GM23338 (cell line): ENCODE data around the gene RAD51B. TPM values are rescaled to one million over a fixed set of nuclear protein-coding genes. Genes with fewer than 3 reads are reported as not detected.

ENCODE experiments used
- ATAC-seq: fragments of 200-7000 bp; cut with Tn5 transposase; 3 replicates; pipeline ENCODE4 v1.9.1; 2020
- DNase-seq: peaks from one replicate; pipeline ENCODE4 v3.0.0-alpha.2; 2015; ENCODE audit warnings: low spot score
- H2AFZ ChIP-seq: fragments of 200-600 bp; sonication (generic); 2 replicates; pipeline ENCODE4 v1.8.0; 2016; ENCODE audit warnings: antibody characterized with exemption, mild to moderate bottlenecking, moderate library complexity
- H3F3A ChIP-seq: fragments of 200-600 bp; sonication (generic); replicated peaks from 2 replicates; pipeline ENCODE4 v1.8.0; 2017; ENCODE audit warnings: antibody characterized with exemption, mixed run types, low read depth
- H3K27ac ChIP-seq: fragments of 200-600 bp; sonication (generic); 2 replicates; pipeline ENCODE4 v1.6.1; 2016; ENCODE audit warnings: low read depth
- H3K27me3 ChIP-seq: fragments of 200-600 bp; sonication (generic); 2 replicates; pipeline ENCODE4 v1.8.0; 2016; ENCODE audit warnings: mild to moderate bottlenecking, mixed run types, moderate library complexity; ENCODE audit not compliant: insufficient read depth
- H3K36me3 ChIP-seq: fragments of 200-600 bp; sonication (generic); 2 replicates; pipeline ENCODE4 v1.8.0; 2016; ENCODE audit warnings: mild to moderate bottlenecking; ENCODE audit not compliant: insufficient read depth
- H3K4me1 ChIP-seq: fragments of 200-600 bp; sonication (generic); 2 replicates; pipeline ENCODE4 v1.8.0; 2016; ENCODE audit warnings: mild to moderate bottlenecking, moderate library complexity; ENCODE audit not compliant: insufficient read depth
- H3K4me2 ChIP-seq: fragments of 200-600 bp; sonication (generic); 2 replicates; pipeline ENCODE4 v1.7.1; 2017; ENCODE audit warnings: mixed run types
- H3K4me3 ChIP-seq: fragments of 200-600 bp; sonication (generic); 2 replicates; pipeline ENCODE4 v1.6.1; 2016; ENCODE audit warnings: mixed run types
- H3K79me2 ChIP-seq: fragments of 200-600 bp; sonication (generic); replicated peaks from 2 replicates; pipeline ENCODE4 v1.8.0; 2017; ENCODE audit warnings: mild to moderate bottlenecking; ENCODE audit not compliant: insufficient read depth
- H3K9me2 ChIP-seq: fragments of 200-600 bp; sonication (generic); 2 replicates; pipeline ENCODE4 v1.8.0; 2017; ENCODE audit not compliant: insufficient read depth
- H4K20me1 ChIP-seq: fragments of 200-600 bp; sonication (generic); replicated peaks from 2 replicates; pipeline ENCODE4 v1.8.0; 2017; ENCODE audit warnings: mild to moderate bottlenecking; ENCODE audit not compliant: insufficient read depth
- H3K27ac Mint-ChIP-seq: 2 replicates; pipeline ENCODE4 v1.8.0; 2020; ENCODE audit warnings: inconsistent platforms, mild to moderate bottlenecking, moderate library complexity, mixed read lengths
- H3K27me3 Mint-ChIP-seq: 3 replicates; pipeline ENCODE4 v1.8.0; 2022; ENCODE audit warnings: low read depth, mild to moderate bottlenecking, moderate library complexity, mixed read lengths, inconsistent platforms; ENCODE audit not compliant: insufficient read depth, poor library complexity
- H3K36me3 Mint-ChIP-seq: 3 replicates; pipeline ENCODE4 v1.8.0; 2021; ENCODE audit warnings: low read depth, mild to moderate bottlenecking, inconsistent platforms, moderate library complexity, mixed read lengths
- H3K4me1 Mint-ChIP-seq: 3 replicates; pipeline ENCODE4 v1.8.0; 2020; ENCODE audit warnings: mild to moderate bottlenecking, inconsistent platforms, mixed read lengths
- H3K4me3 Mint-ChIP-seq: 3 replicates; pipeline ENCODE4 v1.8.0; 2021; ENCODE audit warnings: moderate library complexity, mild to moderate bottlenecking, inconsistent platforms, mixed read lengths
- H3K9me3 Mint-ChIP-seq: 3 replicates; pipeline ENCODE4 v1.8.0; 2020; ENCODE audit warnings: moderate library complexity, mild to moderate bottlenecking, inconsistent platforms, mixed read lengths
- CREB1 ChIP-seq: fragments of 250-450 bp; sonication (Bioruptor Pico); IDR thresholded peaks from 2 replicates; pipeline ENCODE4 v1.5.0; 2020; ENCODE audit warnings: low read depth, mild to moderate bottlenecking, moderate library complexity
- EZH2 ChIP-seq: fragments of 200-600 bp; sonication (generic); IDR thresholded peaks from one replicate; pipeline ENCODE4 v1.8.0; 2017; ENCODE audit warnings: antibody characterized with exemption, mild to moderate bottlenecking, low read depth; ENCODE audit not compliant: unreplicated experiment
- EZH2phosphoT487 ChIP-seq: fragments of 200-600 bp; sonication (generic); IDR thresholded peaks from one replicate; pipeline ENCODE4 v1.8.1; 2018; ENCODE audit warnings: antibody characterized with exemption; ENCODE audit not compliant: unreplicated experiment
- JUNB ChIP-seq: IDR thresholded peaks from one replicate; pipeline ENCODE4 v1.6.1; 2016; ENCODE audit warnings: antibody characterized with exemption; ENCODE audit not compliant: unreplicated experiment
- NANOG ChIP-seq: IDR thresholded peaks from 2 replicates; pipeline ENCODE4 v1.6.1; 2016; ENCODE audit warnings: antibody characterized with exemption, borderline replicate concordance
- POLR2AphosphoS5 ChIP-seq: IDR thresholded peaks from 2 replicates; pipeline ENCODE4 v1.6.1; 2016; ENCODE audit warnings: antibody characterized with exemption, low read depth
- ZNF114 ChIP-seq: fragments of 250-450 bp; sonication (Bioruptor Pico); IDR thresholded peaks from 2 replicates; pipeline ENCODE4 v1.5.0; 2020; ENCODE audit warnings: mild to moderate bottlenecking, moderate library complexity
- ZNF331 ChIP-seq: fragments of 250-450 bp; sonication (Bioruptor Pico); IDR thresholded peaks from 2 replicates; pipeline ENCODE4 v1.5.0; 2020; ENCODE audit warnings: low read depth, mild to moderate bottlenecking, moderate library complexity
- polyA plus RNA-seq: library from polyadenylated mRNA; unstranded; fragments of >200 nt; fragmentation: Nextera tagmentation; extraction: Ambion mirVana; gene quantifications from 2 replicates; pipeline ENCODE4 v1.2.1, GENCODE V29; 2016
- total RNA-seq: library from RNA; depleted of rRNA; stranded (reverse); fragments of >200 nt; shearing (Covaris generic); gene quantifications from 2 replicates; pipeline ENCODE4 v1.2.3, GENCODE V29; 2014
- TF ChIP-seq, protein P1 (sequence below): fragments of 250-450 bp; sonication (Bioruptor Pico); IDR thresholded peaks from 2 replicates; pipeline ENCODE4 v1.5.0; 2020; ENCODE audit warnings: mild to moderate bottlenecking, moderate library complexity
- TF ChIP-seq, protein P2 (sequence below): IDR thresholded peaks from one replicate; pipeline ENCODE4 v1.6.1; 2018; ENCODE audit warnings: antibody characterized with exemption; ENCODE audit not compliant: unreplicated experiment
- TF ChIP-seq, protein P3 (sequence below): IDR thresholded peaks from 2 replicates; pipeline ENCODE4 v1.6.1; 2016; ENCODE audit warnings: antibody characterized with exemption

Gene RAD51B
- total and polyA plus RNA-seq, 2 experiments from 2014 or later: 15.7 to 29.1 TPM

DNA sequence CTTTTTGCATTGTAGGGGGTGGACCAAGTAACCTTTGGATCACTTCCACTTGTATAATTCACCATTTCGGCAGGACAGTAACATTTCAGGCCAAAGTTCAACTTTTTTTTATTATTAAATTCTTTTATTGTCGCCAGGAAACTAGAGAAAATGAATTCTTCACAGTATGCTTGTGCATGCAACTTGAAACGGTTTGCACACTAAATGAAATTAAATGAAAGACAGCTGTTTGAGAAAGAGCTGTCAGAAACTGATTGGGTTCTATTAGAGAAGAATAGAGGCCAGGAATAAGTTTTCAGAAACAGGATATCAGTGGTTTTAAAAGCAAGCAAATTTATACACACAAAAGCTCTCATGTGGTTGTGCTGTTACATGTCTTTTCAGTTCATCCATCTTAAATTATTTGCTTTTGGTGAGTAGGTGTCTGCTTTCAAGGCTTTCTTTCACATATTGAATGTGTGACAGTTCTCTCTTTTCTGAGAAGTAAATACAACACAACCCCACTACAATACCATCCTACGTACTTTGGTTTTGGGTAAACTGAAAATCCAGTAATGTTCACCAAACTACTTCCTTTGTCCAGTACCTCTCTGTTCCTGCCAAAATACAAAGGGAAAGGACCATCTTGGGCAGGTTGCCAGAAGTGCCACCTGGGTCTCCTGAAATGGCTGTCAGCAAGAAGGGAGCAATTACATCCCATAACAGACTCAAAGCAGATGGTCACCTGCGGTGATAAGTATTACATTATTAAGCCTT lies 291.7 kb downstream of the RAD51B start:
- TF ChIP-seq, protein P1, sequence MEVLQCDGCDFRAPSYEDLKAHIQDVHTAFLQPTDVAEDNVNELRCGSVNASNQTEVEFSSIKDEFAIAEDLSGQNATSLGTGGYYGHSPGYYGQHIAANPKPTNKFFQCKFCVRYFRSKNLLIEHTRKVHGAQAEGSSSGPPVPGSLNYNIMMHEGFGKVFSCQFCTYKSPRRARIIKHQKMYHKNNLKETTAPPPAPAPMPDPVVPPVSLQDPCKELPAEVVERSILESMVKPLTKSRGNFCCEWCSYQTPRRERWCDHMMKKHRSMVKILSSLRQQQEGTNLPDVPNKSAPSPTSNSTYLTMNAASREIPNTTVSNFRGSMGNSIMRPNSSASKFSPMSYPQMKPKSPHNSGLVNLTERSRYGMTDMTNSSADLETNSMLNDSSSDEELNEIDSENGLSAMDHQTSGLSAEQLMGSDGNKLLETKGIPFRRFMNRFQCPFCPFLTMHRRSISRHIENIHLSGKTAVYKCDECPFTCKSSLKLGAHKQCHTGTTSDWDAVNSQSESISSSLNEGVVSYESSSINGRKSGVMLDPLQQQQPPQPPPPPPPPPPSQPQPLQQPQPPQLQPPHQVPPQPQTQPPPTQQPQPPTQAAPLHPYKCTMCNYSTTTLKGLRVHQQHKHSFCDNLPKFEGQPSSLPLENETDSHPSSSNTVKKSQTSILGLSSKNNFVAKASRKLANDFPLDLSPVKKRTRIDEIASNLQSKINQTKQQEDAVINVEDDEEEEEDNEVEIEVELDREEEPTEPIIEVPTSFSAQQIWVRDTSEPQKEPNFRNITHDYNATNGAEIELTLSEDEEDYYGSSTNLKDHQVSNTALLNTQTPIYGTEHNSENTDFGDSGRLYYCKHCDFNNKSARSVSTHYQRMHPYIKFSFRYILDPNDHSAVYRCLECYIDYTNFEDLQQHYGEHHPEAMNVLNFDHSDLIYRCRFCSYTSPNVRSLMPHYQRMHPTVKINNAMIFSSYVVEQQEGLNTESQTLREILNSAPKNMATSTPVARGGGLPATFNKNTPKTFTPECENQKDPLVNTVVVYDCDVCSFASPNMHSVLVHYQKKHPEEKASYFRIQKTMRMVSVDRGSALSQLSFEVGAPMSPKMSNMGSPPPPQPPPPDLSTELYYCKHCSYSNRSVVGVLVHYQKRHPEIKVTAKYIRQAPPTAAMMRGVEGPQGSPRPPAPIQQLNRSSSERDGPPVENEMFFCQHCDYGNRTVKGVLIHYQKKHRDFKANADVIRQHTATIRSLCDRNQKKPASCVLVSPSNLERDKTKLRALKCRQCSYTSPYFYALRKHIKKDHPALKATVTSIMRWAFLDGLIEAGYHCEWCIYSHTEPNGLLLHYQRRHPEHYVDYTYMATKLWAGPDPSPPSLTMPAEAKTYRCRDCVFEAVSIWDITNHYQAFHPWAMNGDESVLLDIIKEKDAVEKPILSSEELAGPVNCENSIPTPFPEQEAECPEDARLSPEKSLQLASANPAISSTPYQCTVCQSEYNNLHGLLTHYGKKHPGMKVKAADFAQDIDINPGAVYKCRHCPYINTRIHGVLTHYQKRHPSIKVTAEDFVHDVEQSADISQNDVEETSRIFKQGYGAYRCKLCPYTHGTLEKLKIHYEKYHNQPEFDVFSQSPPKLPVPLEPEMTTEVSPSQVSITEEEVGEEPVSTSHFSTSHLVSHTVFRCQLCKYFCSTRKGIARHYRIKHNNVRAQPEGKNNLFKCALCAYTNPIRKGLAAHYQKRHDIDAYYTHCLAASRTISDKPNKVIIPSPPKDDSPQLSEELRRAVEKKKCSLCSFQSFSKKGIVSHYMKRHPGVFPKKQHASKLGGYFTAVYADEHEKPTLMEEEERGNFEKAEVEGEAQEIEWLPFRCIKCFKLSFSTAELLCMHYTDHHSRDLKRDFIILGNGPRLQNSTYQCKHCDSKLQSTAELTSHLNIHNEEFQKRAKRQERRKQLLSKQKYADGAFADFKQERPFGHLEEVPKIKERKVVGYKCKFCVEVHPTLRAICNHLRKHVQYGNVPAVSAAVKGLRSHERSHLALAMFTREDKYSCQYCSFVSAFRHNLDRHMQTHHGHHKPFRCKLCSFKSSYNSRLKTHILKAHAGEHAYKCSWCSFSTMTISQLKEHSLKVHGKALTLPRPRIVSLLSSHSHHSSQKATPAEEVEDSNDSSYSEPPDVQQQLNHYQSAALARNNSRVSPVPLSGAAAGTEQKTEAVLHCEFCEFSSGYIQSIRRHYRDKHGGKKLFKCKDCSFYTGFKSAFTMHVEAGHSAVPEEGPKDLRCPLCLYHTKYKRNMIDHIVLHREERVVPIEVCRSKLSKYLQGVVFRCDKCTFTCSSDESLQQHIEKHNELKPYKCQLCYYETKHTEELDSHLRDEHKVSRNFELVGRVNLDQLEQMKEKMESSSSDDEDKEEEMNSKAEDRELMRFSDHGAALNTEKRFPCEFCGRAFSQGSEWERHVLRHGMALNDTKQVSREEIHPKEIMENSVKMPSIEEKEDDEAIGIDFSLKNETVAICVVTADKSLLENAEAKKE (CRISPR knock-in tag): no peak
- no peak for TF ChIP-seq ZNF114 (CRISPR knock-in tag)
- TF ChIP-seq CREB1 (CRISPR knock-in tag): no peak
- TF ChIP-seq ZNF331: no peak
- no peak for TF ChIP-seq EZH2
- no peak for TF ChIP-seq NANOG
- TF ChIP-seq EZH2phosphoT487: no peak
- TF ChIP-seq, protein P2, sequence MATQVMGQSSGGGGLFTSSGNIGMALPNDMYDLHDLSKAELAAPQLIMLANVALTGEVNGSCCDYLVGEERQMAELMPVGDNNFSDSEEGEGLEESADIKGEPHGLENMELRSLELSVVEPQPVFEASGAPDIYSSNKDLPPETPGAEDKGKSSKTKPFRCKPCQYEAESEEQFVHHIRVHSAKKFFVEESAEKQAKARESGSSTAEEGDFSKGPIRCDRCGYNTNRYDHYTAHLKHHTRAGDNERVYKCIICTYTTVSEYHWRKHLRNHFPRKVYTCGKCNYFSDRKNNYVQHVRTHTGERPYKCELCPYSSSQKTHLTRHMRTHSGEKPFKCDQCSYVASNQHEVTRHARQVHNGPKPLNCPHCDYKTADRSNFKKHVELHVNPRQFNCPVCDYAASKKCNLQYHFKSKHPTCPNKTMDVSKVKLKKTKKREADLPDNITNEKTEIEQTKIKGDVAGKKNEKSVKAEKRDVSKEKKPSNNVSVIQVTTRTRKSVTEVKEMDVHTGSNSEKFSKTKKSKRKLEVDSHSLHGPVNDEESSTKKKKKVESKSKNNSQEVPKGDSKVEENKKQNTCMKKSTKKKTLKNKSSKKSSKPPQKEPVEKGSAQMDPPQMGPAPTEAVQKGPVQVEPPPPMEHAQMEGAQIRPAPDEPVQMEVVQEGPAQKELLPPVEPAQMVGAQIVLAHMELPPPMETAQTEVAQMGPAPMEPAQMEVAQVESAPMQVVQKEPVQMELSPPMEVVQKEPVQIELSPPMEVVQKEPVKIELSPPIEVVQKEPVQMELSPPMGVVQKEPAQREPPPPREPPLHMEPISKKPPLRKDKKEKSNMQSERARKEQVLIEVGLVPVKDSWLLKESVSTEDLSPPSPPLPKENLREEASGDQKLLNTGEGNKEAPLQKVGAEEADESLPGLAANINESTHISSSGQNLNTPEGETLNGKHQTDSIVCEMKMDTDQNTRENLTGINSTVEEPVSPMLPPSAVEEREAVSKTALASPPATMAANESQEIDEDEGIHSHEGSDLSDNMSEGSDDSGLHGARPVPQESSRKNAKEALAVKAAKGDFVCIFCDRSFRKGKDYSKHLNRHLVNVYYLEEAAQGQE: no peak
- no peak for TF ChIP-seq JUNB
- TF ChIP-seq POLR2AphosphoS5: no peak
- TF ChIP-seq, protein P3, sequence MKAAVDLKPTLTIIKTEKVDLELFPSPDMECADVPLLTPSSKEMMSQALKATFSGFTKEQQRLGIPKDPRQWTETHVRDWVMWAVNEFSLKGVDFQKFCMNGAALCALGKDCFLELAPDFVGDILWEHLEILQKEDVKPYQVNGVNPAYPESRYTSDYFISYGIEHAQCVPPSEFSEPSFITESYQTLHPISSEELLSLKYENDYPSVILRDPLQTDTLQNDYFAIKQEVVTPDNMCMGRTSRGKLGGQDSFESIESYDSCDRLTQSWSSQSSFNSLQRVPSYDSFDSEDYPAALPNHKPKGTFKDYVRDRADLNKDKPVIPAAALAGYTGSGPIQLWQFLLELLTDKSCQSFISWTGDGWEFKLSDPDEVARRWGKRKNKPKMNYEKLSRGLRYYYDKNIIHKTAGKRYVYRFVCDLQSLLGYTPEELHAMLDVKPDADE: no peak
- Histone ChIP-seq H3K4me2 (no peak overlapping the region), H2AFZ (no peak overlapping the region), H3K27me3 (no peaks in the 10 kb centered on the region), H3K36me3 (no peaks in the 10 kb centered on the region), H3F3A (no peaks in the 10 kb centered on the region), H3K4me1 (peaks cover 24% of the 10 kb centered on the region), H3K4me3 (no peak overlapping the region), H3K9me2 (no peaks in the 10 kb centered on the region), H3K79me2 (no peaks in the 10 kb centered on the region), H3K27ac (no peak overlapping the region), H4K20me1 (no peaks in the 10 kb centered on the region)
- DNase-seq (no peak), ATAC-seq (no peak)
- Mint-ChIP-seq H3K9me3 (no peaks in the 10 kb centered on the region), H3K4me3 (no peak overlapping the region), H3K36me3 (no peaks in the 10 kb centered on the region), H3K4me1 (peaks cover 17% of the 10 kb centered on the region), H3K27ac (no peak overlapping the region), H3K27me3 (no peaks in the 10 kb centered on the region)
